Measurements from ENCODE around the gene CALCOCO1.

Gene CALCOCO1

DNA sequence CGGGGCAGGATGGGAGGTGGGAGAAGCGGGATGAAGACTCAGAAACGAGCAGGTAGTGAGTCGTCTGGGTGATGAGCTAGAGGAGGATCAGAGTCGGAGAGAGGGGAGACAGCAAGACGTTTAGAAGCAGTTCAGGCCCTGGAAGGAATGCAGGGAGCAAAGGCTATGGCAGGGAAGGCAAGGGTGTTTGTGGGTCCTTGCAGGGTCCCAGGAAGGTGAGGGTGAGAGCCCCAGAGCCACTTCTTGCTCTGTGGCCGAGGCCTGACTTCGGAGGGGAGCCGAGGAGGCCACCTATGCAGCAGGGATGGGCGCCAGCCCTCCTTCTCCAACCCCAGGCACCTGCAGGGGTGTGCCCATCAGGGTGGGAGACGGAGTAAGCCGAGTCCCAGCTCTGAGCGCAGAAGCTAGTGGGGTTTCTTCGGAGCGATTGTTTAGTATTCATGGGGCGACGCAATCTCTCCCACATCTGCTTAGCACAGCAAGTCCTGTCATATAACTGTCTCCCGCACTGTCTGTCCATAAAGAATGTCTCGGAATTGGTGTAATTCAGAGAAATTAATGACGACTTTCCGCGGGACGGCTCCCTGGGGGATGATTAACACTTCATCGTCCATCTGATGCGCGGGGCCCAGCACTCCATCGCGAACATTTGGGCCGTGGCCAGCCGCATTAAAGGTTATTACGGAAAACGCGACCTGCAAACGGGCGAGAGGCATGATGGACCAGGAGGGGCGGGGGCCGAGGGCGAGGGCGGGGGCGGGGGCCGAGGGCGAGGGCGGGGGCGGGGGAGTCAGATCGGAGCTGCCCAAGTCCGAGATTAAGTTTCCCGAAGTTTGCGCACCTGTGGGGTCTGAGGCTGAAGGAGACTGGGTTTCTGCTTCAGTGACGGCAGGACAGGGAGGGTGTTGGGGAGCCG is 12.2 kb upstream of the CALCOCO1 start:
- no peak overlapping the region for H3K27ac ChIP-seq (ENCODE audit: poor library complexity, severe bottlenecking)
- no peaks in the 10 kb centered on the region for H3K36me3 ChIP-seq (ENCODE audit: low read depth)
- no peak for ATAC-seq (ENCODE audit: low read depth)
- H3K9me3 ChIP-seq (ENCODE audit: severe bottlenecking): no peaks in the 10 kb centered on the region
- no peak for DNase-seq (ENCODE audit: low spot score)
- H3K27me3 ChIP-seq (ENCODE audit: insufficient read depth, poor library complexity, severe bottlenecking): peaks cover 19% of the 10 kb centered on the region
- TF ChIP-seq, protein P1, sequence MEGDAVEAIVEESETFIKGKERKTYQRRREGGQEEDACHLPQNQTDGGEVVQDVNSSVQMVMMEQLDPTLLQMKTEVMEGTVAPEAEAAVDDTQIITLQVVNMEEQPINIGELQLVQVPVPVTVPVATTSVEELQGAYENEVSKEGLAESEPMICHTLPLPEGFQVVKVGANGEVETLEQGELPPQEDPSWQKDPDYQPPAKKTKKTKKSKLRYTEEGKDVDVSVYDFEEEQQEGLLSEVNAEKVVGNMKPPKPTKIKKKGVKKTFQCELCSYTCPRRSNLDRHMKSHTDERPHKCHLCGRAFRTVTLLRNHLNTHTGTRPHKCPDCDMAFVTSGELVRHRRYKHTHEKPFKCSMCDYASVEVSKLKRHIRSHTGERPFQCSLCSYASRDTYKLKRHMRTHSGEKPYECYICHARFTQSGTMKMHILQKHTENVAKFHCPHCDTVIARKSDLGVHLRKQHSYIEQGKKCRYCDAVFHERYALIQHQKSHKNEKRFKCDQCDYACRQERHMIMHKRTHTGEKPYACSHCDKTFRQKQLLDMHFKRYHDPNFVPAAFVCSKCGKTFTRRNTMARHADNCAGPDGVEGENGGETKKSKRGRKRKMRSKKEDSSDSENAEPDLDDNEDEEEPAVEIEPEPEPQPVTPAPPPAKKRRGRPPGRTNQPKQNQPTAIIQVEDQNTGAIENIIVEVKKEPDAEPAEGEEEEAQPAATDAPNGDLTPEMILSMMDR (IDR thresholded peaks at IDR 0.05; ENCODE audit: poor library complexity, severe bottlenecking): no peak
- no peak overlapping the region for H3K4me3 ChIP-seq (ENCODE audit: severe bottlenecking)
- H3K4me1 ChIP-seq (ENCODE audit: insufficient read depth, poor library complexity, severe bottlenecking): no peaks in the 10 kb centered on the region

DNA sequence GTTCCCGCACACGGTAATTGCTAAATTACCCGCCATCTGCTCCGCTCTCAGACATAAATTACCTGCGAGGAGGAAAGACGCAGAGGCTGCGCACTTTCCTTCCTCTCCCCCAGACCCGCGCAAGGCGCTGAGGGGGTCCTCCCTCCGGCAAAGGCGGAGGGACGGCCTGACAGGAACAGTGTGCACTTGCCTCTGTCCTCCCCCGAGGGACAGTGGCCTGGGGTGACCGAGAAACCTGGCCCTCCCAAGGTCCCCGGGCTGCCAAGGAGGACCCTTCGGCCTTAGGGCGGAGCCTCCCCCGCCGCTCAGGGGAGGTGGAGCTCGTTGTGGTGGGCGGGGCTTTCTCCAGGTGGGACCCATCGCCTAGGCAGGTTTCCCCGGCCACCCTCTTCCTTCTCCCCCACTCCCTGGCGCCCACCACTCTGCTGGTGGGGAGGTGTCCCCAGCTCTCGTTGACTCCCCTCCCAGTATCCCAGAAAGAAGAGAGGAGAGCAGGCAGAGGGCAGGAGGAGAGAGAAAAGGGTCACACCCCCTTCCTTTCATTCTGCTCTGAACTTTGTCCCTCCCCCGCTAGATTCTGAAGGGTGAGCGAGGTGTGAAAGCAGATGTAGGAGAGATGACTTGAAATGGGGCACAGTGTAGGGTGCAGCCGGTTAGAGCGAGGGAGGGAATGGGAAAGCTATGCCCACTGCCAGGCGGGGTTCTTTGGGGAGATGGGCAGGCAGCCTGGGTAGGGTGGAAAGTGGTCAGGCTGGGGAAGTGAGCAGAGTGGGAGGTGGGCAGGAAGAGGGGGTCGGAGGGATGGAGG is 11.4 kb upstream of the CALCOCO1 start:
- DNase-seq (ENCODE audit: low spot score): no peak
- Histone ChIP-seq H3K36me3 (ENCODE audit: low read depth) (no peaks in the 10 kb centered on the region), H3K27ac (ENCODE audit: poor library complexity, severe bottlenecking) (no peak overlapping the region), H3K4me1 (ENCODE audit: insufficient read depth, poor library complexity, severe bottlenecking) (no peaks in the 10 kb centered on the region), H3K27me3 (ENCODE audit: insufficient read depth, poor library complexity, severe bottlenecking) (peaks cover 19% of the 10 kb centered on the region), H3K4me3 (ENCODE audit: severe bottlenecking) (no peak overlapping the region), H3K9me3 (ENCODE audit: severe bottlenecking) (no peaks in the 10 kb centered on the region)
- no peak for ATAC-seq (ENCODE audit: low read depth)
- TF ChIP-seq, protein P1 (IDR thresholded peaks at IDR 0.05; ENCODE audit: poor library complexity, severe bottlenecking): no peak

DNA sequence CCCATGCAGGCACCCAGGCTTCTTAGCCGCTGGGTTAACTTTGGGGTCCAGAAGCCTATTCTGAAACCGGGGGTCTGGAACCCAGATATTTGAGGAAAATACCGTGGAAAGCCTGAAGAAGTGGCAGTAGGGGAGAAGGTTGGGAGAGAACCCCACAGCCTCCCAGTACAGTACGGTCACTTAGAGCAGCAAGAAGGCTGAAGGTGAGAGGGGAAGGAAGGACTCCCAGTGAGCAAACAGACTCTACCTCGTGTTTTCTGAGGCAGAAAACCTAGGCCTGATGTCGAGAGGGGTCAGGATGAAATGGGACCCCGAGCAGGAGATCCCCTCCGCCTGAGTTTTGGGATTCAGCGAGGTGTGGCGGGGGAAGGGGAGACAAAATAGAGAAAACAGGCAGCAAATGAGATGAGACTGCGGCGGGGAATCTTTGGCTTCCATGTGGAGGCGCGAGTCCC is 10.7 kb upstream of the CALCOCO1 start:
- H3K27me3 ChIP-seq (ENCODE audit: insufficient read depth, poor library complexity, severe bottlenecking): peaks cover 19% of the 10 kb centered on the region

DNA sequence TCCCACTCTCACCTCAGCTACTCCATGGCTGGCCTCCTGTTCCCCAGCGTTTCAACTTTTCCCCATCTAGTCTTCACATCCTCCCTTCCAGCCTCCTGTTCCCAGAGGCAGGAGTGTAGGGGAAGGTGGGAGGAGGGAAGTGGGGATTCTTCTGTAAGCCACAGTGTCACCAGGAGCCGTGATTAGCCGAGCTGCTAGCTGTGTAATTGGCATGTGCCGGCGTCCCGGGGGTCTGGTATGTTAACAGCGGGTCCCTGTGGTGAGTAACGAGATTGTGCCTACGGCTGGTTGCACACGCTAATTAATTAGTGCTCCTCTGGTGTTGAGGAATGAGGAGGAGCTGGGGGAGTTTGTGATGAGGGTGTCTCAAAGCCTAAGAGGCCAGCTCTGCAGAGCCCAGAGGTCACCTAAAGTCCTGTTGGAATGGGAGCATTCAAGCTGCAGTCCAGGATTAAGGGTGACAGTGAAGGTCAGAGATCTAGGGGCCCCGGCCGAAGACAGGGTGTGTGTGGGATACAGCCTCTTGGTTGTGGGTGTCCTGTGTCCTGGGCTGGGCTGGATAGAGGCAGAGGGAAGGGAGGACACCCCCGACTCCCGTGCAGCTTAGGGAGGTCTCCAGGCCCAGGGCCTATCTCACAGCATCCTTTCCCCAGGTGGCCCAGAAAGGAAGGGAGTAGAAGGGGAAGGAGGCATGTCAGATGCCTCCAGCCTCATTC is 10.0 kb upstream of the CALCOCO1 start:
- Histone ChIP-seq H3K4me1 (ENCODE audit: insufficient read depth, poor library complexity, severe bottlenecking) (no peaks in the 10 kb centered on the region), H3K36me3 (ENCODE audit: low read depth) (no peaks in the 10 kb centered on the region), H3K27ac (ENCODE audit: poor library complexity, severe bottlenecking) (no peak overlapping the region), H3K27me3 (ENCODE audit: insufficient read depth, poor library complexity, severe bottlenecking) (peaks cover 19% of the 10 kb centered on the region), H3K4me3 (ENCODE audit: severe bottlenecking) (no peak overlapping the region), H3K9me3 (ENCODE audit: severe bottlenecking) (no peaks in the 10 kb centered on the region)
- TF ChIP-seq, protein P1 (IDR thresholded peaks at IDR 0.05; ENCODE audit: poor library complexity, severe bottlenecking): no peak
- DNase-seq (ENCODE audit: low spot score) (no peak), ATAC-seq (ENCODE audit: low read depth) (no peak)

More for the DNA sequence above, 10.7 kb upstream of the CALCOCO1 start:
- ATAC-seq (ENCODE audit: low read depth): no peak
- DNase-seq (ENCODE audit: low spot score): no peak
- TF ChIP-seq, protein P1 (IDR thresholded peaks at IDR 0.05; ENCODE audit: poor library complexity, severe bottlenecking): no peak
- no peaks in the 10 kb centered on the region for H3K4me1 ChIP-seq (ENCODE audit: insufficient read depth, poor library complexity, severe bottlenecking)
- H3K27ac ChIP-seq (ENCODE audit: poor library complexity, severe bottlenecking): no peak overlapping the region
- no peak overlapping the region for H3K4me3 ChIP-seq (ENCODE audit: severe bottlenecking)
- H3K9me3 ChIP-seq (ENCODE audit: severe bottlenecking): no peaks in the 10 kb centered on the region
- H3K36me3 ChIP-seq (ENCODE audit: low read depth): no peaks in the 10 kb centered on the region

Data from RWPE2 (cell line).